Dermis blood vessel endothelial cell (primary cell): Measurements from ENCODE around the gene AGAP3. TPM values are rescaled to one million over a fixed set of nuclear protein-coding genes. Genes with fewer than 3 reads are reported as not detected.
A peak's percentile ranks its signal among the peaks of the same experiment; 100 is the strongest.
"Not testable (repeated sequence)": the region's sequence is repeated elsewhere in the genome, so short reads cannot be mapped to it uniquely, and the experiment has no call there.

Experiments
- DNase-seq: peaks from one replicate; pipeline ENCODE4 v3.0.0; 2010
- total RNA-seq: library from RNA; depleted of rRNA; stranded (reverse); fragments of >200 nt; gene quantifications from 2 replicates; pipeline ENCODE4 v1.2.3, GENCODE V29; 2014

Gene AGAP3
- total RNA-seq, result 94.9 and 142 TPM in 2 replicates

GRCh38 chr7:151085691-151086620 lies at the start of gene AGAP3:
Gene AGAP3, plus strand, starts transcription at chr7:151086475. Its CDS starts 267 bp downstream, at chr7:151086742.
- DNase-seq, result peak; percentile 87

GRCh38 chr7:151038951-151039849 lies 47.1 kb upstream of the AGAP3 start:
- peak; percentile 96 for DNase-seq

GRCh38 chr7:151039850-151040548 lies 46.3 kb upstream of the AGAP3 start:
- no peak for DNase-seq

GRCh38 chr7:151040616-151041375 lies 45.5 kb upstream of the AGAP3 start:
- no peak for DNase-seq

- not testable (repeated sequence) for DNase-seq
Measured at GRCh38 chr7:151043449-151043848, 42.8 kb upstream of the AGAP3 start.

- no peak for DNase-seq
Measured at GRCh38 chr7:151043959-151044358, 42.3 kb upstream of the AGAP3 start.

GRCh38 chr7:151045262-151045661 lies 41.0 kb upstream of the AGAP3 start:
- DNase-seq, result no peak

GRCh38 chr7:151045967-151046366 lies 40.3 kb upstream of the AGAP3 start:
- DNase-seq, result no peak

- DNase-seq, result peak; percentile 20
Measured at GRCh38 chr7:151046603-151047573, 39.4 kb upstream of the AGAP3 start.

GRCh38 chr7:151047976-151048815 lies 38.1 kb upstream of the AGAP3 start, which contains the start of gene ASIC3:
Gene ASIC3, plus strand, starts transcription at chr7:151048531. Its CDS starts 355 bp downstream, at chr7:151048886.
- no peak for DNase-seq

GRCh38 chr7:151048911-151049463 lies 37.3 kb upstream of the AGAP3 start:
- no peak for DNase-seq

- DNase-seq, result peak; percentile 86
Measured at GRCh38 chr7:151051108-151051507, 35.2 kb upstream of the AGAP3 start.

GRCh38 chr7:151053096-151053495 lies 33.2 kb upstream of the AGAP3 start:
- DNase-seq, result no peak

GRCh38 chr7:151053751-151054150 lies 32.5 kb upstream of the AGAP3 start:
- no peak for DNase-seq

- no peak for DNase-seq
Measured at GRCh38 chr7:151056283-151056665, 30.0 kb upstream of the AGAP3 start.

- DNase-seq, result no peak
Measured at GRCh38 chr7:151056666-151057505, 29.4 kb upstream of the AGAP3 start.

GRCh38 chr7:151057506-151057988 lies 28.7 kb upstream of the AGAP3 start, which contains the start of gene CDK5:
Gene CDK5, minus strand, starts transcription at chr7:151057897. Its CDS starts 49 bp downstream, at chr7:151057848.
- DNase-seq, result no peak
